Peyer's patch (tissue), 4 donors: ENCODE results near the gene FER. TPM values are rescaled to one million over a fixed set of nuclear protein-coding genes. Genes with fewer than 3 reads are reported as not detected.
"Not testable (repeated sequence)": the region's sequence is repeated elsewhere in the genome, so short reads cannot be mapped to it uniquely, and the experiment has no call there.

ENCODE experiments used
- DNase-seq, 3 donors: peaks; one replicate each; pipeline ENCODE4 v3.0.0-alpha.2; 2017 to 2019
- H3K27ac ChIP-seq, 4 donors: fragments of 200-600 bp; sonication (generic); one replicate each; pipeline ENCODE4 v1.5.1; 2016 to 2019
- H3K27me3 ChIP-seq, 2 donors: fragments of 200-600 bp; sonication (generic); one replicate each; pipeline ENCODE4 v1.5.1; 2019
- H3K36me3 ChIP-seq, 3 donors: fragments of 200-600 bp; sonication (generic); one replicate each; pipeline ENCODE4 v1.5.1; 2016 to 2019
- H3K4me1 ChIP-seq, 4 donors: fragments of 200-600 bp; sonication (generic); one replicate each; pipeline ENCODE4 v1.5.1; 2016 to 2019
- H3K4me3 ChIP-seq, 4 donors: fragments of 200-600 bp; sonication (generic); 1 replicate in 3 of 4; 2 replicates in 1 of 4; pipeline ENCODE4 v1.5.1; 2016 to 2019; ENCODE audit warnings: mild to moderate bottlenecking in 1 of 4
- H3K9me3 ChIP-seq, 4 donors: fragments of 200-600 bp; sonication (generic); one replicate each; pipeline ENCODE4 v1.5.1; 2016 to 2019; ENCODE audit warnings: mild to moderate bottlenecking in 1 of 4
- CTCF ChIP-seq, 6 experiments: fragments of 450-650 bp in 4 of 6; fragments of 200-600 bp in 2 of 6; sonication (generic) in 1 of 6; IDR thresholded peaks; one replicate each; pipeline ENCODE4 v1.5.1; 2017 to 2019; ENCODE audit warnings: antibody characterized with exemption in 6 of 6, mild to moderate bottlenecking in 3 of 6, moderate library complexity in 1 of 6
- POLR2A ChIP-seq, 2 donors: fragments of 450-650 bp; IDR thresholded peaks; one replicate each; pipeline ENCODE4 v1.5.1; 2017; ENCODE audit warnings: antibody characterized with exemption in 2 of 2, mild to moderate bottlenecking in 2 of 2, moderate library complexity in 2 of 2
- total RNA-seq, 4 donors: library from RNA; depleted of rRNA; stranded (reverse); fragments of >200 nt; gene quantifications; one replicate each; pipeline ENCODE4 v1.1.0, GENCODE V29; 2016

Gene FER
- total RNA-seq, result 100 to 1,000 TPM in 1 of 4 donors, 10 to 100 TPM in 2, 1 to 10 TPM in 1; 8.4 to 104 (median 12.5) TPM

GRCh38 chr5:108747774-108748400 lies at the start of gene FER:
FER (plus strand) TSS chr5:108747897; CDS start chr5:108798183, 50,286 bp downstream.
- H3K9me3 ChIP-seq, result no peaks in the 10 kb centered on the region
- peak within 1 kb of the TSS; percentile 71 to 93 (median 84) for H3K4me3 ChIP-seq
- no peaks in the 10 kb centered on the region for H3K4me1 ChIP-seq
- H3K27me3 ChIP-seq, result no peaks in the 10 kb centered on the region
- TF ChIP-seq CTCF (IDR thresholded peaks at IDR 0.05), result no peak
- no peak for TF ChIP-seq POLR2A (IDR thresholded peaks at IDR 0.05)
- no peaks in the 10 kb centered on the region for H3K36me3 ChIP-seq
- H3K27ac ChIP-seq, result peak within 1 kb of the TSS; percentile 89 to 94 (median 91)
- no peak for DNase-seq

- DNase-seq, H3K27me3 ChIP-seq: not testable (repeated sequence)
These were observed 47.3 kb upstream of the FER start for GRCh38 chr5:108700388-108700787.

GRCh38 chr5:108700930-108701329 lies 46.8 kb upstream of the FER start:
- TF ChIP-seq POLR2A (IDR thresholded peaks at IDR 0.05), result no peak
- TF ChIP-seq CTCF (IDR thresholded peaks at IDR 0.05), result no peak
- Histone ChIP-seq H3K36me3 (no peaks in the 10 kb centered on the region), H3K4me1 (no peaks in the 10 kb centered on the region), H3K27ac (no peak overlapping the region), H3K27me3 (no peaks in the 10 kb centered on the region), H3K9me3 (no peaks in the 10 kb centered on the region), H3K4me3 (no peak overlapping the region)
- no peak for DNase-seq

More at GRCh38 chr5:108700388-108700787, 47.3 kb upstream of the FER start:
- H3K27ac ChIP-seq, H3K4me1 ChIP-seq, H3K9me3 ChIP-seq, H3K4me3 ChIP-seq, H3K36me3 ChIP-seq: not testable (repeated sequence)

- DNase-seq, result no peak
- H3K4me1 ChIP-seq, result no peaks in the 10 kb centered on the region
- H3K4me3 ChIP-seq, result no peak overlapping the region
- H3K27ac ChIP-seq, result no peak overlapping the region
- TF ChIP-seq CTCF (IDR thresholded peaks at IDR 0.05), result no peak
- TF ChIP-seq POLR2A (IDR thresholded peaks at IDR 0.05), result no peak
- no peaks in the 10 kb centered on the region for H3K36me3 ChIP-seq
- H3K27me3 ChIP-seq, result no peaks in the 10 kb centered on the region
- no peaks in the 10 kb centered on the region for H3K9me3 ChIP-seq
These were observed 45.2 kb upstream of the FER start for GRCh38 chr5:108702546-108702945.

- no peak overlapping the region for H3K27ac ChIP-seq
- H3K9me3 ChIP-seq, result no peaks in the 10 kb centered on the region
- TF ChIP-seq CTCF (IDR thresholded peaks at IDR 0.05) (no peak), POLR2A (IDR thresholded peaks at IDR 0.05) (no peak)
- no peak overlapping the region for H3K4me3 ChIP-seq
- no peaks in the 10 kb centered on the region for H3K27me3 ChIP-seq
- no peaks in the 10 kb centered on the region for H3K4me1 ChIP-seq
- no peaks in the 10 kb centered on the region for H3K36me3 ChIP-seq
- DNase-seq, result no peak
These were observed 44.4 kb upstream of the FER start for GRCh38 chr5:108703313-108703712.

- Histone ChIP-seq H3K36me3 (no peaks in the 10 kb centered on the region), H3K4me1 (no peaks in the 10 kb centered on the region), H3K27ac (no peak overlapping the region), H3K4me3 (no peak overlapping the region), H3K9me3 (no peaks in the 10 kb centered on the region), H3K27me3 (no peaks in the 10 kb centered on the region)
- no peak for DNase-seq
- TF ChIP-seq POLR2A (IDR thresholded peaks at IDR 0.05) (no peak), CTCF (IDR thresholded peaks at IDR 0.05) (no peak)
These were observed 40.6 kb upstream of the FER start for GRCh38 chr5:108707141-108707540.
